ENCODE measurements around the gene TSPAN15.

DNA sequence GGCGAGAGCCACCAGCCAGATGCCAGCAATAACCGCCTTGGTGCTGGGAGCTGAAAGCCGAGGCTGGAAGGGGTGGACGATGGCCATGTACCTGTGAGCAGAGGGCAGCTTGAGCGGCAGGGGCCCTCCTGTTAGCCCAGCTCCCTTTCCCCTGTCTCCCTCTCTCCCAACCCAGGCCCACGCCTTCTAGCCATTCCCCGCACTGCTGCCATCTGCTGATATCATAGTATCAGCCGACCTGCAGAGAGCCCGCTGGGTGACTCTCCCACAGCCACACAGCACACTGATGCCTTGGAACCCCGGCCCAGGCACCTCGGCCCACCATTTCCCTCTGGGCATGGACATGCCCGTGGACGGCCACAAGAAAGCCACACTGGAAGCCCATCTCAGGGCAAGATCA, 36.2 kb upstream of the TSPAN15 start:
- TF ChIP-seq, protein P1, sequence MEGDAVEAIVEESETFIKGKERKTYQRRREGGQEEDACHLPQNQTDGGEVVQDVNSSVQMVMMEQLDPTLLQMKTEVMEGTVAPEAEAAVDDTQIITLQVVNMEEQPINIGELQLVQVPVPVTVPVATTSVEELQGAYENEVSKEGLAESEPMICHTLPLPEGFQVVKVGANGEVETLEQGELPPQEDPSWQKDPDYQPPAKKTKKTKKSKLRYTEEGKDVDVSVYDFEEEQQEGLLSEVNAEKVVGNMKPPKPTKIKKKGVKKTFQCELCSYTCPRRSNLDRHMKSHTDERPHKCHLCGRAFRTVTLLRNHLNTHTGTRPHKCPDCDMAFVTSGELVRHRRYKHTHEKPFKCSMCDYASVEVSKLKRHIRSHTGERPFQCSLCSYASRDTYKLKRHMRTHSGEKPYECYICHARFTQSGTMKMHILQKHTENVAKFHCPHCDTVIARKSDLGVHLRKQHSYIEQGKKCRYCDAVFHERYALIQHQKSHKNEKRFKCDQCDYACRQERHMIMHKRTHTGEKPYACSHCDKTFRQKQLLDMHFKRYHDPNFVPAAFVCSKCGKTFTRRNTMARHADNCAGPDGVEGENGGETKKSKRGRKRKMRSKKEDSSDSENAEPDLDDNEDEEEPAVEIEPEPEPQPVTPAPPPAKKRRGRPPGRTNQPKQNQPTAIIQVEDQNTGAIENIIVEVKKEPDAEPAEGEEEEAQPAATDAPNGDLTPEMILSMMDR (conservative IDR thresholded peaks at IDR 0.05 in 1 of 2, IDR thresholded peaks at IDR 0.05 in 1 of 2; ENCODE audit: low read depth in 1 of 2, low read length in 2 of 2): no peak
- no peak for TF ChIP-seq EZH2 (IDR thresholded peaks at IDR 0.05; ENCODE audit: low read length, missing control alignments)
